Fibroblast of skin of right quadriceps (primary cell): Measurements from ENCODE around the gene CSNK2A3.

Source experiments
- DNase-seq: peaks from one replicate; pipeline ENCODE4 v3.0.0-alpha.2; 2013

CSNK2A3 gene

GRCh38 chr11:11332141-11332710 lies 20.8 kb downstream of the CSNK2A3 start:
- DNase-seq: no peak

DNA sequence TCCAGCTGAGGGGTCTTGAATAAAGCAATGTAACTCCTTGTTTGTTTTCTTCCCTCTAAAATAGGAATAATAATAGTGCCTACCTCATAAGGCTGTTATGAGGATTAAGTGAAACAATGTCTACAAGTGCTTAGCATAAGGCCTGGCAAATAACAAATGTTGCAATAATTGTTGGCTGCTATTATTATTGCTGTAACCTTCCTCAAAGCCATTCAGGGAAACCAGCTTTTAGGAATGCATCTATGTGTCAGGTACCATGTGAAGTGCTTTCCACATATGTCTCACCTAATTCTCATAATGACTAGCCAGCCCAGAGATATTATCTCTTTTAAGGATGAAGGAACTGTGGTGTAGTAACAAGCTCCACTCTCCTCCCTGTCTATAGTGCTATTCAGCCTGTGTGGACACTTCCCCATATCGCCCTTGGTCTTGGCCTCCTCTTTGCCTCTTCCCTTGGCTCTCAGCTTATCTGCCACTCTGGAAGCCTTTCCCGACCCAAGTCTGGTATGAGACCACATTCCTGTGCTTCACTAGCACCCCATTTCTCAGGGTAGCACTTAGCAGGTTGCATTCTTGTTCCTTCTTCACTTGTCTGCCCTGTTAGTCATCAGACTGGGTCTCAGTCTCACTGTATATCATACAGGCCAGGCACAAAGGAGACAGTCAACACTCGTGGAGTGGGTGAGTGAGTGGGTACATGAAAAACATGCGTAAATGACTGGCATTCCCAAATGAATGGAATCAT lies 23.8 kb downstream of the CSNK2A3 start:
- no peak for DNase-seq

- peak; percentile 15 for DNase-seq
These were observed 29.0 kb downstream of the CSNK2A3 start for GRCh38 chr11:11324090-11324489.

GRCh38 chr11:11322101-11322500 lies 30.9 kb downstream of the CSNK2A3 start:
- no peak for DNase-seq

DNA sequence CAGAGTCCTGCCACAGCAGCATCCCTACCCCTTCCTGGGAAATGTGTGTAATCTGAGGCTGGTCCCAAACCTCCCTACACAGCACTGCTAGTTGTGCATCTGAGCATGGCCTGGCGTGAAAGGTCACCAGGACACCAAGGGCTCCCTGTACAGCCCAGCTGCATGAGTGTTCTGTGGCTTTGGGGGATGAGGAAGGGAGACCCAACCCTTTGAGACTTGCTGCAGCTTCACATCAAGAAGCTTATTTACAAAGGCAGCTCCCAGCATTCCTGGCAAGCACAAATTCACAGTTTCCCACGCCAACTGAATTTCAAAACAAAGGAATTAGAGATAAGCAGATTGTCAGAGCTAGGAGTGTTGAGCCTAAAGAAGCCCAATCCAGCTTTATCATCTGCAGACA lies 32.2 kb downstream of the CSNK2A3 start:
- no peak for DNase-seq

GRCh38 chr11:11318961-11319360 lies 34.1 kb downstream of the CSNK2A3 start:
- no peak for DNase-seq

DNA sequence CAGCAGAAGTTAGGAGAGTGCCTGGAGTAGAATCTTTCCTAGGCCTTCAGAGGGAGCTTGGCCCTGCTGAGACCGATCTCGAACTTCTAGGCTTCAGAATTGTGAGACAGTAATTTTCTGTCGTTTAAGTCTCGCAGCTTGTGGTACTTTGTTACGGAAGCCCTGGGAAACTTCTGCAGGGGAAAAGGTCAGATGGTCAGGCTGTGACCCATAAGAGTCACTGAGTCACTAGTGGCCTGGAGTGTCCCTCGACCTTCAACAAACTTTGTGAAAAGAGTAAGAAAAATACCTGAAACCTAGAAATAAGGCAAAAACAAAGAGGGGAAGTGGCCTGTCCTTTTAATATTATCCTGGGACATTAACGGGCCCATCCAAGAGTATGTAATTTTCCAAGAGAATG lies 34.6 kb downstream of the CSNK2A3 start:
- DNase-seq: no peak

GRCh38 chr11:11316651-11317230 lies 36.3 kb downstream of the CSNK2A3 start:
- no peak for DNase-seq

GRCh38 chr11:11313902-11314692 lies 39.0 kb downstream of the CSNK2A3 start:
- DNase-seq: no peak

DNA sequence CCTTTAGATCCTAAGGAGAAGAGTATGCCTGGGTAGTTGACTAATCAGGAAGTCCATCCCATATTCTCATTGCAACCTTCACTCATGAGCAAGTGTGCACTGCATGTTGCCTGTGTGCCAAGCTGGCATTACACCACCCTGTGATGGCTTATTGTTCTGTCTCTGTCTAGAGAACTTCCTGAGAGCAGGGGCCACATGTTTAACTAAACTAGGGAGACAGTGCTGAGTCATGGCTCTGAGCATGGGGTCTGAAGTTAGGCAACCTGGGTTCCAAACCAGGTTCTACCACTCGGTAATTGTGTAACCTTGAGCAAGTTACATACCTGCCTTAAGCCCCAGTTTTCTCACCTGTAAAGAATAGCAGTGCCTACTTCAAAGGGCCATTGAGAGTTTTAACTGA lies 39.6 kb downstream of the CSNK2A3 start:
- peak; percentile 5 for DNase-seq

DNA sequence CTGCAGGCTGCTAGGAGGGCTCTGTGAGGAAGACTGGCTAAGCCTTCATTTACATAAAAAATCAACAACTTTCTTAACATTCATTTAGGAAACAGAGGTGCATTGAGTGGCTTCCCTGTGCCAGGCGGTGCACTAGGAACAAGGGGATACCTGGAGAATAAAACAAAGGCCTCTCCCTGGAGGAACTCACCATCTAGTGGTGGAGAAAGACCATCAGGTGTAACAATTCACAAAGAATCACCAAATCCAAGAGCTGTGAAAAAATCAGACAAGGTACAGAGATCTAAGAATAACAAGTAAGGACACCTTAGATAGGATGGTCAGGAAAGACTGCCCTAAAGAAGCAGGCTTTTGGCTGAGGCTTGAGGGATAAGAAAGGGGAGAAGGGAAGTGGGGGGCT lies 40.3 kb downstream of the CSNK2A3 start:
- DNase-seq: no peak

GRCh38 chr11:11311169-11311568 lies 41.9 kb downstream of the CSNK2A3 start:
- no peak for DNase-seq

DNA sequence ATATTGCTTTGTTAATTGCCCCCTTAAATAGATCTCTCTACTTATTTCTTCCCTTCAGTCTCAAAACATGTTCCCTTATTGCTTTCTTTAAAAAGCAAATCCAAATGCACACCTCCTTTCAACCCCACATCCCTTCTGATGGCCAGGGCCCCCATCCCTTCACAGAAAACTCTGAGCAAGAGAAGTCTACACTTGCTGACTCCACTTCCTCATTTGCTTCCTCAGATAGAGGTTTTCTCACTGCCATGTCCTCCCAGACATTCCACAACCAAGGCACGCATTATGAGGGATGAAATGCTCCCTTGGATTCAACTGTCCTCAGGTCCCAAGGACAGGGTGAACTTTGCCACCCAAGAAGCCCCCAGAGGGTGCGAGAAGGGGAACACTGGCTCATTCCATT lies 43.1 kb downstream of the CSNK2A3 start:
- DNase-seq: no peak

DNA sequence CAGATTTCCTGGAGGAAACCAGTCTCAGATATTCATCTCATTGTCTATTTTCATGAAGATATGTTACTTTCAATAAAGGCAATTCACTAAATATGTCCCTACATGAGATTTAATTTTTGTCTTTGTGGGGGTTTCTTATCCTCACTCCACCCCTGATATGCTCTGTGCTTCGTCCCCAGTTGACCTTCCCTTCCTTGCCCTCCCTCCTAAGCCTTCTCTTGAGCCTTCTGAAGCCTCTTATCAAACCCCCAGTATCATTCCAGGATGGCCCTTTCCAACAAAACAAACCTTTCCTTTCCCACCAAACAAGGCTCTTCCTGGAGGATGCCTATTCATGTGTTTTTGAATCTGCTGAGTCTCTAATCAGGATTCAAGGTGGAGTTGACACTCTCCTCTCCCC lies 44.8 kb downstream of the CSNK2A3 start:
- no peak for DNase-seq

GRCh38 chr11:11306855-11307254 lies 46.2 kb downstream of the CSNK2A3 start:
- DNase-seq: no peak

DNA sequence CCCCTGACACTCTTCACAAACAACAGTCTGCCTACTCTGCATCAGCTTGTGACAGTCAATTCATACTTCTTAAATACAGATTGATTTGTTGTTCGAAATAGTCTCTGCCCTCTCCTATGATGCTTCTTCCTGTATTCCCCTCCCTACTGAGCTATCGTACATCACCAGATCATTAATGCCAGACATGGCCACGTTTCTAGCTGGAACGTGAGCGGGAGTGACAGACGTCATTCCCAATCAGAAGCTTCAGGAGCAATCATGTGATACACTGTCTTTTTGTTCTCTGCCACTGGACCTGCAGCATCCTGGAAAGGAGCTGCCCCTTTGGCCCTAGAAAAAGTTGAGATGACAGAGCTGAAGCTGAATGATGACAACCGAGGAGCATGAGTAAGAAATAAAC lies 48.5 kb downstream of the CSNK2A3 start:
- DNase-seq: no peak

- DNase-seq: no peak
These were observed 50.5 kb downstream of the CSNK2A3 start for GRCh38 chr11:11302565-11302964.
